GM19193 (cell line): ENCODE measurements around the gene LAPTM5.

Source experiments
- POLR2A ChIP-seq: IDR thresholded peaks from 4 replicates; pipeline ENCODE4 v1.6.1; 2011; ENCODE audit not compliant: insufficient read depth, insufficient read length; ENCODE audit errors: extremely low read depth

LAPTM5 gene

DNA sequence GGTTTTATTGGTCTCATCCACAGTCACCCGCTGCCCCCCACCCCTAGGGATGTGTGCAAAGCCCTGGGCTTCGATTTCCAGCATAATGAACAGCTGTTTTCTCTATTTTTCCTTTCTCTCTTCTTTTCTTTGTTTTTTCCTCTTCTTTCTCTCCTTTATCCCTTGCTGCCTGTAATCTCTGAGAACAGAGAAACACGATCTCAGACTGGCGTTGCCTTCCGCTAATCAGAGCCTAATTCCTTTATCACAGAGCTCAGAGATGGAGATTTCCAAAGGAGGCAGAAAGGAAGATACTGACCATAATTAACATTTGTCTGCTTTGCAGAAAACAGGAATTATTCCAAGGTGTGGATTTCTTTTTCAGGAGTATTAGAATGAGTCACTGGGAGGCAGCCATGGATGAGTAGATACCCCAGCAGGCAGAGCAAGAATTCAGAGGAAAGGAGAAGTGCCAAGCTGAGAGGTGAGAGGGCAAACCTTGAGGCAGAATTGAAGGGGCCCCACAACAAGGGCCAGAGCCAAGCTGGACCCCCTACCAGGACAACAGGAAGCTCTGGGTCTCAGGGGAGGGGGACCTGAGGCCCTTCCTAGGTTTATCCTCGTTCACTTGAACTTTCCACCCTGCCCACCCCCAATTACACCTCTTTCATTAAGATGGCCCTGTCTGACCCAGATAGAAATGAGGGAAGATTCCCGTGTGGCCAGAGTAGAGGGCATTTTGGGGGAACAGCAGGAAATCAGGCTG is 67.5 kb downstream of the LAPTM5 start:
- TF ChIP-seq POLR2A = no peak

DNA sequence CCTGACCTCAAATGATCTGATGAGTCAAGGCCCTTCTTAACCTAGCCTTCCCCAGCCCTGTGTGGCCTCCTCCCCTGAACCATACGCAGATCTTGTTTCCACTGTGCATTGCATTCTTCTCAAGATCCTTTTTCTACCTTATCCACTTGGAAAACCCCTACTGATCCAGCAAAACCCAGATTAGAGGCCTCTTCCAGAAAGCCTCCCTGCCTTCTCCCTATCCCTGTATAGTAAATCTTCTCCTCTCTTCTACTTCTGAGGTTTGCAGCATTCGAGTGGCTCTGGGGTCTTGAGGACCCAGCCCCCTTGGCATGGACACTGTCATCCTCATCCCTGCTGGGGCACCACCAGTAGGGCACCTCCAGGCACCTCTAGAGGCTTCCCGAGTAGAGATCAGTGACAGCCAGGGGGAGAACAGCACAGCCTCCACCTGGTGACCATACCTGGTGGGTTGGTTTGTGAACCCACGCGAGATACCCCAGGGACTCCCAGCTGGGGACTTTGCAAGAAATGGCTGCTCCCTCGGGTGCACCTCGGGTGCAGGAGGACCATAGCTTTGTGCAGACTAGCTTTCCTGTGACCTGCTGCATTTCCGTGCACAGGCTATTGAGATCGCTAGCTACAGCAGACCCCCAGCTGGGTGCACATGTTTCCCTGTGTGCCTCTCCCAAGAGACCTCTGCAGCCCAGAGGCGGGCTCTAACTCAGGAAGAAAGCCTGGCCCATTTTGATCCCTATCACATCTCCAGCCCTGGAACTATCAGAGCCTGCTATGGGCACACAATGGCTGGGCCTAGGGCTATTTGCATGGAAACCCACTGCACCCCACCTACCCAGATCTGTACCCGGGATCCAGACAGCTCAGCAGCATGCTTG is 68.4 kb downstream of the LAPTM5 start:
- no peak for TF ChIP-seq POLR2A

DNA sequence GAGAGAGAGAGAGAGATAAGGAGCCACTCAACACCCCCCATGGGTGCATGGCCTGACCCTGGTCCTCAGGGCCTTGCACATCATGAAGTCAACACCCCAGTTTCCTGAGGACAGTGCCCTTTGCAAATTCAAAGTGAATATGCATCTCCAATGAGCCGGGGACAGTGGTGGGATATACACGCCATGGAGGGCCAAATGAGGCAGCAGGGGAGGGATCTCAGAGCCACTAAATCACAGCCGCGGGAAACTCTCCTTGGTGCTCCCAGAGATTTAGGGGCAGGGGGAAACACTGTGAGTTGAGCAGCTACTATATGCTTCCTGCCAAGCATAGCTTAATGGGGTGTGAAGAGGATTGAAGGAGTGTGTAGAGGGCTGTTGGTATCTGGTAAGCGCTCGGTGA is 69.7 kb downstream of the LAPTM5 start:
- no peak for TF ChIP-seq POLR2A

- no peak for TF ChIP-seq POLR2A
Observed at GRCh38 chr1:30686236-30686935, 71.2 kb downstream of the LAPTM5 start.

DNA sequence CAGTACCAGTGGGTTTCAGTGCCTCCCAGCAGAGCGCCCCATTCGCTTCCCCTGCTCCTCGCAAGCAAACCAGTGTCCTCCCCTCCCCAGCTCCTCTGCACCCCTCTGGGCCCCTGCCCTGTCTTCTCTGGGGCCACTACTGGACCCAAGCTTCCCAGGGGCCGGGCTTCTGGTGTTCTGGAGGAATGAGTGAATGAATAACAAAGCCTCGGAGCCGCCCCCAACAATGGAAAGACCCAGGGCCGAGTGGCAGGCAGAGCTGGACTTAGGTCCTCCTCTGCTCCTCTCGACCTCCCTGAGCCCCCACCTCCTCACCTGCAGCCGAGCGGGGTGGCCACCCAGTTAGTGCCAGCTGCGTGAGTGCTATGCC is 71.8 kb downstream of the LAPTM5 start:
- TF ChIP-seq POLR2A = no peak

DNA sequence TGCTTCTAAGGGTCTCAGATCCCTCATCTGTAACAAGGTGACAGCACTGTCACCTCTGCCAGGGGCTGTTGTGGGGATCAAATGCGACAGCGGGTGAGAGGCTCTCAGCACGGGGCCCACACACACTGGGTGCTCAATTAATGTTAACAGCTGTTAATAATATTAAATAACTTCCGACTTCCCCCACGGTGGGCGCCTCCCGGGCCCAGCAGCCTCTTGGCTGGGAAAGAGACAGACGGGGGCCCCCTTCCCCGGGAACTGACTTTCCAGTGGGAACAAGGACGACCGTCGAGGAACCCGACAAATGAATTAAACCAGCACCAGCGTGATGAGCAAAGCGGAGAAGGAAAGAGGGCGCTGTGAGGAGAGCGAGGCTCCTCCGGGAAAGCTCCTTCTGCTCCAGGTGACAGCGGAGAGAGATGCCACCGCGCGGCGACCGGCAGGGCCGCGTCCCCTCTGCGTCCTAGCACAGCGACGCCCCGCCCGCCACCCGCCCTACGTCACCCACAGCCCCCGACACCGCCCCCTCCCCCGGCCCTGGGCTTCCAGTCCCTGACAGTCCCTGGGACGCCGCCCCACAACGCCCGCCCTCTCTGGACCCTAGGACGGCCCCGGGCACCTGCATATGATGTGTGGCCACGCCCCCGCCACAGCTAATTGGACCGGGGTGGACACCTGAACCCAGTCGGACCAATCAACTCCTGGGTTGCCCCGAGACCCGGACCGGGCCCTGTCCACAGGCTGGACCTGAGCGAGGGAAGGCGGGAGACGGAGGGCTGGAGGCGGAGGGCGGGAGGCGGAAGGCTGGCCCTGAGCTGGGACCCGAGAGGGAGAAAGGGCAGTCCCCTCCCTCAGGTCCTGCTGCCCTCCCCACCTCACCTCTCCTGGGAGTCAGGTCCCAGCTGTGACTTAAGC is 72.4 kb downstream of the LAPTM5 start:
- no peak for TF ChIP-seq POLR2A

DNA sequence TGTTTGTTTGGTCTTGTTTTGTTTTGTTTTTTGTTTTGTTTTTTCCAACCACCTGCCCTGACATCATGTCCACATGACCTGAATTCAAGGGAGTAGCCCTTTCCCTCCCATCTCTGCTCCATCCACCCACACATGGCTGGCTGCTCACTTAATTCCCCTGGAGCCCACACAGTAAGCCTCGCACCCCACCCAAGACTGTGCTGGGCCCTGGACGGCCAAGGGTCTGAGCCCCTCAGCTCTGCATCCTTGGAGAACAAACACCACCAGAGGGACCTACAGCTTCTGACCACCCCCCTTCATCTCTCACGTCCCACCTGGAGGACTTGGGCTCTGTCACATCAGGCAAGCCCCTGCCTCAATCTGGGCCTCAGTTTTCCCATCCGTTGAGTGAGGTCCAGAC is 73.3 kb downstream of the LAPTM5 start:
- no peak for TF ChIP-seq POLR2A

DNA sequence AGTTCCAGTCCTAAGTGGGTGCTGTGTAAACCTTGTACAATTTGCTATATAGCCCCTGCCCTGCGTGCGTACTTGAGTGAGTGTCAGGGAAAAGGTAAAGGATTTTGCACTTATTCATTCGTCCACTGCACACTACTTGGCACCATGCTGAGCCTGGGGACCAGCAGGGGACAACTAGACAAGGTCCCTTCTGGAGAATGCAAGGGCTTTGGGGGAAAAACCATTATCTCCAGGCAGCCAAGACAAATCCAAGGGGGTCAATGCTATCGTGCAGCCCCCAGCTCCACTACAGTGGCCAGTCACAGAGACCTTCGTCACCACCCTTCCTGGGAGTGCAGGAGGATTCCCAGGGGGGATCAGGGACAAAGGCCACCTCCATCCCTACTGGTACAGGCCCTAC is 73.9 kb downstream of the LAPTM5 start:
- no peak for TF ChIP-seq POLR2A
